Left cardiac atrium (tissue), 4 donors: ENCODE data around the gene HYOU1. TPM values are rescaled to one million over a fixed set of nuclear protein-coding genes. Genes with fewer than 3 reads are reported as not detected.
"Not testable (repeated sequence)": the region's sequence is repeated elsewhere in the genome, so short reads cannot be mapped to it uniquely, and the experiment has no call there.

Experiments used
- ATAC-seq, 2 donors: fragments of 200-7000 bp; cut with Tn5 transposase; one replicate each; pipeline ENCODE4 v1.9.1; 2020; ENCODE audit warnings: mild to moderate bottlenecking in 2 of 2, moderate library complexity in 2 of 2
- DNase-seq: peaks from one replicate; pipeline ENCODE4 v3.0.0-alpha.2; 2020
- intact Hi-C, 2 donors: fragments of 100-400 bp; cut with DNase I; formaldehyde crosslinking; loops; one replicate each; pipeline versions ENCODE4 v1.14.1 to v1.15.1; 2022 to 2023
- total RNA-seq, 2 donors: library from RNA; stranded (reverse); fragmentation: NEBNext Ultra II Directional; extraction: Animal tissue kit (Norgen Biotek cat#: 25700); gene quantifications; one replicate each; pipeline ENCODE4 v1.2.1, GENCODE V29; 2021
- donor health status: DM: no; HTN: yes; CAD: no.
- donor health status: DM: no; HTN: yes; CAD: no; lungs with severe emphysema.
- donor health status: DM: yes; HTN: yes; CAD: no.
- donor health status: Dilated cardiomyopathy.

HYOU1 gene
- total RNA-seq, 2 donors from 2014 or later, result 114 to 122 TPM

DNA sequence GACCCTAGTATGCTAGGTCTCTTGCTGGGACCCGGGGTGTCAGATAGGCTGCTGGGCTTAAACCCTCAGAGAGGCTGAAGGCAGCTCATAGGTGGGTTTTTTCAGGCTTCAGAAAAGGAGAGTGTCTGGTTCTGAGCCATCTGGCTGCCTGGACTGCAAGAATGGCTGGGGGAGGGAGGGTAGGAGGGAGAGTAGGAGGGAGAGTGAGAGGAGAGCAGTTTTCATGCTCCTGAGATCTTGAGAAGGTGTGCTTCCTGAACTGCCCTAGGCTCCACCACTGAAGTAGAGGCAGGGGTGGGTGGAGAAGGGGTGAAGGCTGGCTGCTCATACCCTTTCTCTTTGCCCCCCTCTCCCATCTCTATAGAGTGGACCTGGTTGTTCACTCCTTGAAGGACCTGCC lies 32.3 kb upstream of the HYOU1 start:
- ATAC-seq (no peak), DNase-seq (no peak)
- intact Hi-C loops, result no loop called here

DNA sequence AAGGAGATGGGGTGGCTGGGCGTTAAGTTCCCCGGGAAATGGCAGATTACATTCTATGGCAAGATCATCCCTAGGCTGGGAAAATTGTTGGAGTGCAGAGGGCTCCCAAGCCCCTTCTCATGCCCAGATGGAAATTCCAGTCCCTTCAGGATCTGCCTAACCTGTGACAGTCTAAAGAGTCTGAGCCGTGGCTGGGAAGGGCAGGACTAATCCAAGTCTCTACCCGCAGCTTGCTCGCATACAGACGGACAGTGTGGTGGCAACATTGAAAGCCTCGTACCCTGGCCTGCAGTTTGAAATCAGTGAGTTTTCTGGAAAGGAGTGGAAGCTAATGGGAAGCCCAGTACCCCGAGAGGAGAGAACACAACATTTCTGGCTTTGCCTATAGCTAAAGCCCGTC lies 31.4 kb upstream of the HYOU1 start:
- intact Hi-C loops, result no loop called here
- DNase-seq, result no peak
- ATAC-seq, result no peak

DNA sequence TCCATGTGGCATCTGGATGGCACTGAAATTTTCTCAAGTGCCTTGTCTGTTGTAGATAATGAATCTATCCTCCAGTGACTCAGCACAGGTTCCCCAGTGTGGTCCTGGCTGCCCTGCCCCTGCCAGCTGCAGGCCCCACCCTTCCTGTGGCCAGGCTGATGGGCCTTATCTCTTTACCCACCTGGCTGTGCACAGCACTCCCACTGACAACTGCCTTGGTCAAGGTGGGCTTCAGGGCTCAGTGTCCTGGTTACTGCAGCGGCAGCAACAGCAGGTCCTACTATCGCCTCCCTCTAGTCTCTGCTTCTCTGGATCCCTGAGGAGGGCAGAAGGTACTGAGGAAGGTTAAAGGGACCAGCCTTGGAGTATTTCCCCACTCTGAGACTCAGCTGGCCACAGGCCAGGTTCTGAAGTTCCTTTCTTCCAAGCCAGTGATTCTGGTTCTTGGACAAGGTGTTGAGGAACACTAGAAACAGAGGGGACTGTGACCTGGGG lies 30.8 kb upstream of the HYOU1 start:
- ATAC-seq (no peak), DNase-seq (no peak)
- intact Hi-C loops, result no loop called here

- intact Hi-C loops, result no loop called here
- ATAC-seq (no peak), DNase-seq (no peak)
These were observed 30.1 kb upstream of the HYOU1 start for GRCh38 chr11:119087123-119087522.

DNA sequence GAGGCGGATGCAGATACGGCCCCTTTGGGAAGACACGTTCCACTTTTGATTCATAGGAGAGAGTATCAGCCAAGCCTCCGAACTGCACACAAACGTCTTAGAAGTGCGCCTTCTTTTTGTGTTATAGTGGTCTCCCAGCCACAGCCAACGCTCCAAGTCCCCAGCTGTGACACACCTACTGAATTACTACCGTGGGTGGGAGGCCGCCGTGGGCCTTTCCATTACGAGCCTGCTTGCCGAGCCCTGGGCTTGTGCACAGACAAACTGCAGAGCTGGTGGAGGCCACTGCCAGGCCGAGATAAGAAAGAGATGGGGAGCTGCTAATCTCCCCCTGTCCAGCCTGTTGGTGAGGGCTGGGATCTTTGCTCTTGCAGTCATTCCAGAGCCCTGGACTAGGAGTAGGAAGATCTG lies 28.4 kb upstream of the HYOU1 start:
- intact Hi-C loops, result no loop called here
- peak in 1 of 2 donors; percentile 9 for ATAC-seq
- no peak for DNase-seq

DNA sequence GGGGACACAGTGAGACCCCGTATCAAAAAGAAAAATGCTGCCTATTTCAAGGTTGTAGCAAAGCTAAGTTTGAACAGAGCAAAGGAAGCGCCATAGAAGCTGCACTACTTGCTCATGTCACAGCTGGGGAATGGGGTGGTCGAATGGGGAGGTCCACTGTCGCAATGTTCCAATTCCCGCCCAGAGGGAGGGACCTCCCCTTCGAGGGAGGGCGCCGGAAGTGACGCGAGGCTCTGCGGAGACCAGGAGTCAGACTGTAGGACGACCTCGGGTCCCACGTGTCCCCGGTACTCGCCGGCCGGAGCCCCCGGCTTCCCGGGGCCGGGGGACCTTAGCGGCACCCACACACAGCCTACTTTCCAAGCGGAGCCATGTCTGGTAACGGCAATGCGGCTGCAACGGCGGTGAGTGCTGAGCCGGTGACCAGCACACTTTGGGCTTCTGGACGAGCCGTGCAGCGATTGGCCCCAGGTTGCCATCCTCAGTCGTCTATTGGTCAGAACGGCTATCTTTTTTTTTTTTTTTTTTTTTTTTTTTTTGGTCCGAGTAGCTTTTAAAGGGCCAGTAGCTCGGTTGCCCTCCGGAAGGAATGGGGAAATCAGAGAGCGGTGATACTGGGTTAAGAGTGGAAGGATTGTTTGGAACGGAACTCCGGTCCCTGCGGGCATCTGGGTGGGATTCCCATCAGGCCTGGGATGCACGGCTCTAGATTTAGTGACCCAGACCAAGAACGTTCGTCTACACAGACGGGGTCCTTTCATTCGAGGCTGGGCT lies 27.8 kb upstream of the HYOU1 start, which contains the start of gene HMBS:
TSS of gene HMBS (plus strand) at position 219 of the 774 bp plus-strand sequence. CDS start at position 372, 153 bp downstream.
- intact Hi-C loops, result no loop called here
- peak; percentile 98 for ATAC-seq
- DNase-seq, result peak; percentile 94

DNA sequence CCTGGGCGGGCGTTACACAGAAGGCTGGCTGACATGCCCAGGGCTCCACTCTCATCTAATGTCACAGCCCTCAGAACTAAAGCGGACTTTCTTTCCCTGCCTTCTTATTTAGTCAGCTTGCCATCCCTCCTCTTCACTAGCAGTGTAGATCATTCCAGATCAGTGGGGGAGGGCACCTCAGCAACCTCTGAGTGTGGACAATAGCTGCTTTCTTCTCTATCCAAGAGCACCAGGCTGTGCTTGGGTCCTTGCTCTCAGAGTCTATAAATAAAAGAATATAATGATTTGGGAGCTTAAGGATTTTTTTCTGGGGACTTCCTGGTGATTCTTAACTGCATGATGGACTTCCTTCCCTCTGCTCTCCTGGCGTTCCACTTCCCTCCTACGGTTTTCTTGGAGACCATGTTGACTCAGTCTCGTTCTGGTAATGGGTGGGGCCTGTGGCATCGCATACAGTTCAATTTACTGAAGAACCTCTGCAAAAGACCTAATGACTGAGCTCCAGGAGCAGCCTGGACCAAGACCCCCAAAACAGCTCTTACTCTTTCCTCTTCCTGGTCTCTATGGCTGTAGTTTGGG lies 24.8 kb upstream of the HYOU1 start:
- intact Hi-C loops, result no loop called here
- DNase-seq (no peak), ATAC-seq (no peak)

GRCh38 chr11:119078675-119079420 lies 21.8 kb upstream of the HYOU1 start:
- intact Hi-C loops, result no loop called here
- DNase-seq (no peak), ATAC-seq (no peak)

DNA sequence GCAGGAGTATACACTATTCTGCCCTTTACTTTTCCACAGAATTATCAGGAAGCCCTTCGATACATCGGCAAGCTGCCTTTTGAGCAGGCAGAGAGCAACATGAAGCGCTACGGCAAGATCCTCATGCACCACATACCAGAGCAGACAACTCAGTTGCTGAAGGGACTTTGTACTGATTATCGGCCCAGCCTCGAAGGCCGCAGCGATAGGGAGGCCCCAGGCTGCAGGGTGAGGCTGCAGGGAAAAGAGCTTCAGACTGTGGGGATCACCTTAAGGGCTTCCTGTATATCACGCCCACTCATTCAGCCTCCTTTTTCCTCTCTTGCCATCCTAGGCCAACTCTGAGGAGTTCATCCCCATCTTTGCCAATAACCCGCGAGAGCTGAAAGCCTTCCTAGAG lies 20.8 kb upstream of the HYOU1 start:
- DNase-seq (no peak), ATAC-seq (no peak)
- intact Hi-C loops, result no loop called here

GRCh38 chr11:119067371-119068222 lies 10.6 kb upstream of the HYOU1 start, which contains the start of gene VPS11:
Gene VPS11 (plus strand): TSS chr11:119067818. CDS start chr11:119067824, 6 bp downstream.
- intact Hi-C loops, result no loop called here
- peak; percentile 99 for ATAC-seq
- peak; percentile 99 for DNase-seq

DNA sequence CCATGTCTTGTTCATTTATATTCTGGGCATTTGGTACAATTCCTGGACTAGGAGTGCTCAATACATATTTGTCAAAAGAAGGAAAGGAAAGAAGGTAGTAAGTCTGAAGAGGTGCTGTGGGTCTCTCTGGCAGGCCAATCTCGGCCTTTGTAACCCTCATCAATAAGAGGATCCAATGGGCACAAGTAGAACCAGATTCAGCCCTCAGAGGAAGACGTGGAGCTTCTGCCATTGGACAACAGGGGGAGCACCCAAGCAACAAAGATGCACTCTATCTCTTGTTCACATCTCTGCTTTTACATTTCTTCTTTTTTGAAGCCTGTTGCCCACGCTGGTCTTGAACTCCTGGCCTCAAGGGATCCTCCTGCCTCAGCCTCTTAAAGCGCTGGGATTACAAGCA lies 8.4 kb upstream of the HYOU1 start:
- DNase-seq (no peak), ATAC-seq (no peak)
- intact Hi-C loops, result no loop called here

DNA sequence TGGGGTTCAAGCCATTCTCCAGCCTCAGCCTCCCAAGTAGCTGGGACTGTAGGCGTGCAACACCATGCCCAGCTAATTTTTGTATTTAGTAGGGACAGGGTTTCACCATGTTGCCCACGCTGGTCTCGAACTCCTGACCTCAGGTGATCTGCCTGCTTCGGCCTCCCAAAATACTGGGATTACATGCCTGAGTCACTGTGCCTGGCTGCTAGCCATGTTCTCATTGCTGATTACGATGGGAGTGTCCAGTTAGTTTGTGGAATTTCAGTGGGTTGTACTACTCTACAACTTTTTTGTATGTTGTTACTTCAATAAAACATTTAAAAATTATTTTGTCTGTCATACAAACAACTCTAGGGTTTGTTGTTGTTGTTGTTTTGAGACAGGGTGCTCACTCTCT lies 5.8 kb upstream of the HYOU1 start:
- no peak for ATAC-seq
- peak; percentile 67 for DNase-seq
- intact Hi-C loops, result no loop called here

- intact Hi-C loops, result no loop called here
- no peak for DNase-seq
- no peak for ATAC-seq
These were observed 4.3 kb upstream of the HYOU1 start for GRCh38 chr11:119061256-119061655.

DNA sequence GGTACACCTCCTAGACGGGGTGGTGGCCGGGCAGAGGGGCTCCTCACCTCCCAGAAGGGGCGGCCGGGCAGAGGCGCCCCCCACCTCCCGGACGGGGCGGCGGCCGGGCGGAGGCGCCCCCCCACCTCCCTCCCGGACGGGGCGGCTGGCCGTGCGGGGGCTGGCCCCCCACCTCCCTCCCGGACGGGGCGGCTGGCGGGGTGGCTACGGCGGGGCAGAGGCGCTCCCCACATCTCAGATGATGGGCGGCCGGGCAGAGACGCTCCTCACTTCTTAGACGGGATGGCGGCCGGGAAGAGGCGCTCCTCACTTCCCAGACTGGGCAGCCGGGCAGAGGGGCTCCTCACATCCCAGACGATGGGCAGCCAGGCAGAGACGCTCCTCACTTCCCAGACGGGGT lies 2.1 kb upstream of the HYOU1 start:
- intact Hi-C loops, ATAC-seq, DNase-seq: not testable (repeated sequence)

DNA sequence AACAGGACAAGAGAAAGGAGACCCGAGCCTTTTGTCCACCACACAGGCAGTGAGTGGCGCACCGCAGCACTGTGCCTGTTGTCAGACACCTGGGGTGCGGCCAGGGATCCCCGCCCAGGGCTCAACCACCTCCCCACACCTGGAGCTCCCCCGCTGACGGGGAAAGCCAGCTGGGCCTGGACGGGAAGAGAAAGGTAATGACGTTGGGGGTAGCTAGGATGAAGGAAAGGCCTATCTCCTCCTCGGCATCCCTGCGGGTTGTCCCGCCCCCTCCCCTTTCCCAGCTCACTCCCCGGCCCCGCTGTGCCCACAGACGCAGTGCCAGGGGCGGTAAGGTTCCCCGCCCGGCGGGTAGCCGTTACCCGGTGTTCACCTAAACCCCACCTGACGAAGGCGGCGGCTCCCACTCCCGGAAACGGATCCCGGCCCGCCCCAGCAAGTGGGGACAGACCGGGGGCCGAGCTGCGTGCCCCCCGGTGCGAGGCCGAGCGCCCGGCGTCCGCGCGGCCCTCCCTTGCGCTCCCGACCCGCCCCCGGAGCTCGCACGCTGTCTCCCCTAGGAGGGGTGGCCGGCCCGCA lies 495 bp downstream of the HYOU1 start:
- intact Hi-C loops, result no loop called here
- ATAC-seq (peak; percentile 6 to 31), DNase-seq (peak; percentile 36)

DNA sequence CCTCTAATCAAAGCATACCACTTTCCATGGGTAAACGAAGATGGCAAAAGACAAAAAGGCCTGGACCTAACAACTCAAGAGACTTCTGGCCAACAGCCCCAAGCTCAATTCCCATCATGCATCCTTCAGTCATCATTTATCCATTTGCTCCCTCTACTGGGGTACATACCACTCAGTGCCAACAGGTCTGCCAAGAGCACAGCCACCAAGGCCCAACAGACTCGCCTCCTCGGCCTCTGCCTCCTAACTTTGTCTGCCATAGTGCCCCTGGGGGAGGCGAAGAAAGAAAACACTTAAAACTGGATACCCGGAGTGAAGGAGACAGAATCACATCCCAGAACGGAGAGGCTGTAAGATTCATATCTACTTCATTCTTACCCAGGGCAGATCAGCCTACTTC lies 1.1 kb downstream of the HYOU1 start:
- intact Hi-C loops, result no loop called here
- no peak for DNase-seq
- ATAC-seq, result no peak

DNA sequence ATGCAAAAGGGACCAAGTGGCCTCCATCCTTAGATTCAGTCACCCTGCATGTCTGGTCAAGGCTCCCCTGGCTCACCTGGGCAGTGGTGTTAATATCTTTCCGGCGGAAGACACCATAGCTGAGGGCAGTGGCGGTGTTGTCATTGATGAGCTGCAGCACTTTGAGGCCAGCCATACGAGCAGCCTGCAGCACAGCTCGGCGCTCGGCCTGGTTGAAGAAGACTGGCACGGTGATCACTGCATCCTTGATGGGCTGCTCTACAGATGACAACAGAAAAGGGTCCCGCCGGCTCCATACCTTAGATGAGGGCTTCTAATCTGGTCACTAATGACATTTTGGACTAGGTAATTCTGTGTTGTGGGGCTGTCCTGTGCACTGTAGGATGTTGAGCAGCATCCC lies 2.6 kb downstream of the HYOU1 start:
- ATAC-seq (no peak), DNase-seq (no peak)
- intact Hi-C loops, result no loop called here

GRCh38 chr11:119052163-119052814 lies 4.7 kb downstream of the HYOU1 start:
- intact Hi-C loops, result no loop called here
- DNase-seq (no peak), ATAC-seq (no peak)
